ENCODE results near the gene HS2ST1.

Gene HS2ST1

DNA sequence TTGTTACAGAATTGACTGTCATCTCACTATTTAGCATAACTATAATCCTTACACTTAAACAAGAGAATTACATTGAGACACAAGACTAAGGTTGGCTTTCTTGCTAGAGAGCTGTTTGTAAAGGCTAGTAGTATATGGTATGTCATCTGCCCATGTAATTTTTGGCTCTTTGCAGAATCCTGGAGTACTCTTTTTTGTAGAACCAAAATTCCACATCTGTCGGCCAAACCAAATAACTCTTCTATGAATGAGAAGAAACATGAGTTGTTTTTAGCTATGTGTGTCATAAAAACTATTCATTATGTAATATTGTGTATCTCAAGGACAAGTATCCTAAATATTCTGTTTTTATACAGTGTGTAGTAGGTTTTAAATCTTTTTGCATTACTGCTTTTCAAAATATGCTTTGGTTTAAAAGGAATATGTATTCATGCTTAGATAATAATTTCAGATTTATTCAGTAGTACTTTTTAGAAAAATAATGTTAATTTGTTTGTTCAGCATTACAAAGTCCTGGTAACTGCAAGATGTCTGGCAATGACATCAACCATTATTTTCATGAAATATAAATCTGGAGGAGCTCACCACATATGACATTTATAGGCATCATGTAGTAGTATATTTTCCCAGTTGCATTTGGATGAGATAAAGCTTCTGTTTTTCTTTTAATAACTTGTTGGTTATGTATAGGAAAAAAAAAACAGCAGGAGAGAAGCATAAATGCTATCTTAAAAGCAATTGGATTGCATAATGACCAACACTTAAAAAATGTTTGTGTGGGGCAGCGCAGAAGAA lies 159.8 kb downstream of the HS2ST1 start:
- no peak for DNase-seq

DNA sequence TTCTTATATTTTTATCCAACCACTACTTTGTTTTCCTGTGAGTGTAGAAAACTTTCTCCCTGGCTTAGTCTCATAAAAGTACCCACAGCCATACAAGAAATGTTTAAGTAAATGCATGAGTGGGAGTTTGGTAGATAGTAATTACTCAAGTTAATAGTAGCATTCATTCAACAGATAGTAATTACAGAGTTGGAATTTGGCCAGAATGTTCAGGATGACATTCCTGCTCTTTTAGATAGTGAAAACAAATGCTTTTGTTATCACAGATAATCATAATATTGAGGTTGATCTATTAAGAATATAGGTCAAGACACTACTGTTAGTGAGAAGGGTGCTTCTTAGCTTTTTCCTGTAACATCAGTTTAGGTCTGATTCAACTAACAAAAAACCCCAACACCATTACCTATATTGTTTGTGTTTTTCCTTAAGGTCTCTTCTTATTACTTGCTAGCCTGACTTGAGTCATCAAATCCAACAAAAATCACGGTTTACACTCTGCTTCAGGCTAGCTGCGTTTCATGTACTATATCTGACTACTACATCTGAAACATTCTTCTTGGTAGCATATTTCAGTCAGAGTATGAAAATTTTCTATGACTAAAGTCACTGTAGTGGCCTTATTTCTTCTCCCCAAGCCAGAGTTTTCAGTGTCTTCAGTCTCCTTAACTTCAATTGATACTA lies 163.7 kb downstream of the HS2ST1 start:
- DNase-seq, result no peak

- peak; percentile 58 for DNase-seq
These were observed 169.9 kb downstream of the HS2ST1 start for GRCh38 chr1:87084244-87084836.

- no peak for DNase-seq
These were observed 171.7 kb downstream of the HS2ST1 start for GRCh38 chr1:87086120-87086519.

GRCh38 chr1:87089070-87089736 lies 174.8 kb downstream of the HS2ST1 start:
- no peak for DNase-seq

DNA sequence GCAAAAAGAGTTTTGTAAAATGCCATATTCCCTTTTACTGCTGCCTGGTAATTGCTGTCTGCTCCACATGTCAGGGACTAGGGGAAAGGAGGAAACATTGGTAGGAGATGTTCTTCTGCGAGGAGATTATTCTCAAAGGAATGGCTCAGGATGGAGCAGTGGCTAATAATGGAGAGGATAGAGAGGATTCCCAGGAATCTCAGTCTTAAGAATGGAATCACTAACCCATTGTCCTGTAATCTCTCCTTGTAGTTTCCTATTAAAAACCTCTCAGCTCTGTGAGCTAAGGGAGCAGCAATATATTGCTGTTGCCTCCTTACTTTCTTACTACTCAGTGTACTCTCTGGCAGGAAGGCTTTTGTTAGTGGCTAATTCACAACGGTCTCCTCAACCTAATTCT lies 175.4 kb downstream of the HS2ST1 start:
- no peak for DNase-seq

DNA sequence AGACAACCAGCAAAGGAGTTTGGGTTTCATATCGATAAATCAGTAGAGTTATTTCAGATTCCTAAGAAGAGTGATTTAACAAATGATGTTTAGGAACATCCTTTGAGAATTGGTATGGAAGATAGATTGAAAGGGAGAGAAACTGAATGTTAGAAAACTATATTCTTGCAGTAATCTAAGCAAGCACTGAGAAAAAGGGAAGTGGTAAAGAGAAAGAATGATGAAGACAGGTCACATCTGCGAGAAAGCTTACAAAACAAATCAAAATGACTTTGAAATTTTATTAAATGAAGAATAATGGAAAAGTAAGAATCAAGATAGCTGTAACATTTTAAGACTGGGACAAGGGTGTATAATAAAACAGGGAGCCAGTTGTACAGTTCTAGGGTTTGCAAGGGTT lies 177.0 kb downstream of the HS2ST1 start:
- DNase-seq, result no peak

- DNase-seq, result no peak
These were observed 178.4 kb downstream of the HS2ST1 start for GRCh38 chr1:87092846-87093245.

DNA sequence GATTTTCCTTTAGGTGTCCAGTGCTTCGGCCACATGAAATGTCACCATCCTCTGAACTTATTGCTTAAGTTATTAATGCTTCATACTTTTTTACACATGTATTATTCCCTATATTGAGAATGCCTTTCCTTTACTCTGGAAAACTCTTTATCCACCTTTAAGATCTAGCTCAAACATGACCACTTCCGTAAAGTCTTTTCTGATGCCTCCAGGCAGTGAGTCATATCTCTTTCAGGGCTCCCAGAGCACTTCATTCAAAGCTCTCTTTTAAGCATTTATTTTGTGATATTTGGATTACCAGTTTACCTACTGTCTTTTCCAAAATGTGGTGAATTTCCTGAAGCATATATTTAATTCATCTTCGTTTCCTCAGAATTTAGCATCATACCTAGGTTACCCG lies 178.9 kb downstream of the HS2ST1 start:
- DNase-seq, result no peak

- DNase-seq, result no peak
These were observed 179.8 kb downstream of the HS2ST1 start for GRCh38 chr1:87094238-87094637.

DNA sequence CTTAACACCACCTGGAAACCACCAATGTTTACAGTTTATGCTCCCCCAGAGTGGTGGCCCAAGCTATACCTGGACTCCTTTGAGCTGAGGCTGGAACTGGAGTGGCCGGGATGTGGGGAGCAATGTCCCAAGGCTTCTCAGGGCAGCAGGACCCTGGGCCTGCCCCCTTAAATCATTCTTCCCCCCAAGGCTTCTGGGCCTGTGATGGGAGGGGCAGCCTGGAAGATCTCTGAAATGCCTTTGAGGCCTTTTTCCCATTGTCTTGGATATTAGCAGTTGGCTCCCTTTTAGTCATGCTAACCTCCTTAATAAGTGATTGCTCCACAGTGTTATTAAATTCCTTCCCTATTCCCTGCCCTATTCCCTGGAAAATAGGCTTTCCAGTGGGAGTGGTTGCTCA lies 185.8 kb downstream of the HS2ST1 start:
- no peak for DNase-seq

GRCh38 chr1:87103074-87103473 lies 188.6 kb downstream of the HS2ST1 start:
- DNase-seq, result no peak

- no peak for DNase-seq
These were observed 189.7 kb downstream of the HS2ST1 start for GRCh38 chr1:87104140-87104539.

DNA sequence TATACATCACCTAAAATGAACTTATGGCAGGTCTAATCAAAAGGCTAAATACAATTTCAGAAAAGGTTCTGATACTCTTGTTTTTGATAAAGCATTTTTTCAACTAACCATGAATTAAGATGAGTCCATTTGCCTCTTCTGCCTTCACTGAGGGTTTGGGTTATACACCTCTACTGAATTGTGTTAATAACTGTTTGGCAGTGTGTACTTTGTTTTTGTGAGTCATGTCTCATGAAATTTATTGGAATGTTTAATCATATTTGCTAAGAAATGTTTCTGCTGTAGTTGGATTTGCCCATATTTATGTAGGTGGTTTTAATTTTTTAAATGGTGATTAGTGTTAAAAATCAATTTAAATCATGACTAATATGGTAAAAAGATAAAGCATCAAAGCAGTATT lies 190.5 kb downstream of the HS2ST1 start:
- no peak for DNase-seq

DNA sequence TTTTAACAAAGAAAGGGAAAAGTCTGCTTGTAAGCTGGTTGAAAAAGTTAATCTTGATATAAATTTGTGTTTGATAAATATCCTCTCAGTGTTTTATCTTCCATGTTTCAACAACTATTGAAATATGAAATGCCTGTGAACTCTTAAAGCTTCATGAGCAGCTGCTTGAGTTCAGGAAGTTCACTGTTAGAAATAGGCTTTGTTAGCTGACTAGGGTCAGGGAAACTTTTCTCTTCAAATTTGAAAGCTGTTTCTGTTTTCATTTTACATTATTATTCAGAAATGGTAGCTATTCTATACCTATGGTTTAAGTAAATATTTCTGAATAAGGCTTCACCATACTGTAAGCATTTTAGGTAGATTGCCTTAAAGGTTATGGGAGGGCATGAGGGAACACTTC lies 191.7 kb downstream of the HS2ST1 start:
- DNase-seq, result no peak

GRCh38 chr1:87106867-87107266 lies 192.4 kb downstream of the HS2ST1 start:
- no peak for DNase-seq

GRCh38 chr1:87108228-87108627 lies 193.8 kb downstream of the HS2ST1 start:
- DNase-seq, result no peak

- no peak for DNase-seq
These were observed 194.5 kb downstream of the HS2ST1 start for GRCh38 chr1:87108814-87109411.

GRCh38 chr1:87111659-87112371 lies 197.4 kb downstream of the HS2ST1 start:
- DNase-seq, result no peak

DNA sequence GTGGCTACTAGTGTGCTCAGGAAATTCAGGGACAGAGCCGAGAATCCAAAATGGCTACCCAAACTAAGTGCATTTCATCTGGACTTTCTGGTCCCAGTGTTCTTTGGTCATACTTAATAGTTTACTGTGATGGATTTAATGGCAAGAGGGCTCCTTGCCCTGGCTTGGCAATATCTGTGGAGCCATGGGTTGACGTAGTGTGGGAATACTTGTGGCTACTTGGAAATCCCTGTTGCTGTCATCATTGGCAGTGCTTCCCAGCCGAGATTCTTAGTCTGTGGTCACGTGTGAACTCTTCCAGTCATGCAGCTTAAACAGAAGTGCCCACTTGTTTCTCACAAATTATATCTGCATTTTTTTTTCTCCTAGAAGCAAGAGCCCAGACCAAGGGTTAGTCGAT lies 198.9 kb downstream of the HS2ST1 start:
- DNase-seq, result no peak

DNA sequence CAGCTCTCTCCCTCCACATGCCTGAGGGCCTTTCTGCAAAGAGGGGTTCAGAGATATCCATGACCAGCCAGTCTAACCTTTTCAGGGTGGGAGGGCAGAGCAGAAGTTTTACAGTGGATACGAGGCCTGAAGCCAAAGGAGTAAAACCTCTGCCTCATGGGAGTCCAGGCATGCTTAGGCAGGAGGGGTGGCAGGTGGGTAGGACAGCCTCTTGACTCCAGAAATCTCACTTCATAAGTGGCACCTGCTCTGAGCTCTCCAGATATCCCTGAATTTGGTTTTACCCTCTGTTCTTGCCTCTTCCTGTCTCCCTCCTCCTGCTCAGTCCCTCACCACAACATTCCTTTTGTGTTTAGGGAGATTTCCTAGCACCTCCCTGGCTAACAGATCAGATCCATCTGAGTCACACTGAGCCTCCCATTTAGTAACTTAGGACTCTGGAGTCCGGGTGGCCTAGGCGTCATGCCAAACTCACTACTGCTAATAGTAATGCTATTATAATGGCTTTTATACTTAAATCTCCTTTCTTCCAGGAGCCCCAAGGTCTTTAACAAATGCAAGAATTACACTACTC lies 201.0 kb downstream of the HS2ST1 start:
- DNase-seq, result no peak

- DNase-seq, result no peak
These were observed 201.5 kb downstream of the HS2ST1 start for GRCh38 chr1:87115891-87116290.

Measured in eye (tissue), 1 donor.